ENCODE results near the gene EMCN.
A peak's percentile ranks its signal among the peaks of the same experiment; 100 is the strongest.

EMCN gene

DNA sequence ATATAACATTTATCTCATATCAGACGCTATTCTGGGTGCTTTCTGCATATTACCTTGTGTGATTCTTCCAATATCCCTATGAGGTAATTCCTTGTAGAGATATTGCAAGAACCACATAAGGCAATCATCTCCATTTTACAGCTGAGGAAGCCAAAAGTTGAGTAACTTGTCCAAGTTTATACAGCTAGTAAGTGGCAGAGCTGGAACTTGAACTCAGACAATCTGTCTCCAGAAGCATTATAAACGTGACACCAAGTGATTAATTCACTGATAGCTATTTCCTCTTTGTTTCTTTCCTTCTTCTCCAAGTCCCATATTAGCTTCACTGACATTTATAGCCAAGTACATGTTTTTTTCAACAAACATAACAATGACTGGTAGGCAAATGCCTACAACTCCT is 7.3 kb downstream of the EMCN start:
- no peak overlapping the region for H3K4me3 ChIP-seq (ENCODE audit: low read length)
- TF ChIP-seq, protein P1, sequence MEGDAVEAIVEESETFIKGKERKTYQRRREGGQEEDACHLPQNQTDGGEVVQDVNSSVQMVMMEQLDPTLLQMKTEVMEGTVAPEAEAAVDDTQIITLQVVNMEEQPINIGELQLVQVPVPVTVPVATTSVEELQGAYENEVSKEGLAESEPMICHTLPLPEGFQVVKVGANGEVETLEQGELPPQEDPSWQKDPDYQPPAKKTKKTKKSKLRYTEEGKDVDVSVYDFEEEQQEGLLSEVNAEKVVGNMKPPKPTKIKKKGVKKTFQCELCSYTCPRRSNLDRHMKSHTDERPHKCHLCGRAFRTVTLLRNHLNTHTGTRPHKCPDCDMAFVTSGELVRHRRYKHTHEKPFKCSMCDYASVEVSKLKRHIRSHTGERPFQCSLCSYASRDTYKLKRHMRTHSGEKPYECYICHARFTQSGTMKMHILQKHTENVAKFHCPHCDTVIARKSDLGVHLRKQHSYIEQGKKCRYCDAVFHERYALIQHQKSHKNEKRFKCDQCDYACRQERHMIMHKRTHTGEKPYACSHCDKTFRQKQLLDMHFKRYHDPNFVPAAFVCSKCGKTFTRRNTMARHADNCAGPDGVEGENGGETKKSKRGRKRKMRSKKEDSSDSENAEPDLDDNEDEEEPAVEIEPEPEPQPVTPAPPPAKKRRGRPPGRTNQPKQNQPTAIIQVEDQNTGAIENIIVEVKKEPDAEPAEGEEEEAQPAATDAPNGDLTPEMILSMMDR (conservative IDR thresholded peaks at IDR 0.05; ENCODE audit: low read depth, low read length), result no peak
- no peak for DNase-seq (ENCODE audit: low read depth)

DNA sequence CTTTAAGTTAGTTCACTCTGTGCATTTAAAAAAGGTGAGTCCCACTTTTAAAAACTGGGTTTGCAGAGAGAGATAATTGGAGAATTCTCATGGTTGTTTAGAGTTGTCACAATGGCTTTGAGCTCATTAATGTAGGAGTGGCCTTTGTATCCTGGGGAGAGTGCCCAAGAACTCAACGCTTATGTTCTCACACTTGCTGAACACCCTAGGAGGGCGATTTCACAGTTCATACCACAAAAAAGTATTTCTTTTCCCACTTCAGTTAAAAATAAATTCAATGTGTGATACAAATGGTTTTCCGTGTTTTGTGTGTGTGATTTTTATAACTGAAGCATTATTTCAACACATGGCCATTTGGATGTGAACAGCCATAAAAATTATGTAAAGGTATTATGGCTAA is 8.4 kb downstream of the EMCN start:
- no peak overlapping the region for H3K4me3 ChIP-seq (ENCODE audit: low read length)
- TF ChIP-seq, protein P1 (conservative IDR thresholded peaks at IDR 0.05; ENCODE audit: low read depth, low read length), result no peak
- DNase-seq (ENCODE audit: low read depth), result no peak

DNA sequence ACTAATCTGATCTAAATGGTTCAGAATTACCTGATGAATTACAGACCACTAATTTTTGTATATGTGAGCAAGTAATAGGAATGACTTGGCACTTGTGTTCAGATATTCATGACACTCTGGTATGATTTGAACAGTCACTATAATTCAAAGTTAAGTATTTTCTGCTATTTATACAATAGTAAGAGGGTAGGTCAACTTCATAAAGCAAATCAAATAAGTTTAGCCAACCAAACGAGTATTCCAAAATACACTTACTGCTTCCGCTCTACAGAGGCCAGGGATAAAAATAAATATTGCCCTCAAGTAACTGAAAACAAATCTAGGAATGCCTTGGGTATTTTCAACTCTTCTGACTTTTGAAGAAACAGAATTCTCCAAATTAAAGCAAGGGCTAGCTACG is 9.1 kb downstream of the EMCN start:
- TF ChIP-seq, protein P1 (conservative IDR thresholded peaks at IDR 0.05; ENCODE audit: low read depth, low read length), result no peak
- H3K4me3 ChIP-seq (ENCODE audit: low read length), result no peak overlapping the region
- no peak for DNase-seq (ENCODE audit: low read depth)

DNA sequence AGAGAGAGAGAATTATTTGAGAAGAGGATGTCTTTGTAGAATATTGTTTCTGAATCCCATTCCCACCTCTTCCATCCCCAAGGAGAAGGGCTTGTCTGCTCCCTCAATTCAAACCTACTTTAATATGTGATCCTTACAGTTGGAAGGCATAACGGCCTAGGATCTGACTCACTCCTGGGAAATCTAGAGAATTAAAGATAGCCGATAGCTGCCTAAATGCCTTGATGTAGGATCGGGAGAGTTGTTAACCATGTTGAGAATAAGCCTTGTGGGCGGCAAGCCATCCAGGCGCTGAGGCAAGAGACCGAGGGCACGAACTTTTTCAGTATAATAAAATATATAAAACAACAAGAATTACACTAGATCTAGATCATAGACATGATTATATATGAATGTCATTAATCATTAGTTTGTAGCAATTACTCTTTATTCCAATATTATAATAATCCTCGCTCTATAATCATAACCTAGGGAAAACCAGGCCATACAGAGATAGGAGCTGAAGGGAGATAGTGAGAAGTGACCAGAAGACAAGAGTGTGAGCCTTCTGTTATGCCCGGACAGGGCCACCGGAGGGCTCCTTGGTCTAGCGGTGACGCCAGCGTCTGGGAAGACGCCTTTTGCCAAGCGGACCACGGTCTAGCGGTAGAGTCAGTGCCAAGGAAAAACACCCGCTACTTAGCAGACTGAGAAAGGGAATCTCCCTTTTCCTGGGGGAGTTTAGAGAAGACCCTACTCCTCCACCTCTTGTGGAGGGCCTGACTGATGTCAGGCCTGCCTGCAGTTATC is 13.5 kb downstream of the EMCN start:
- DNase-seq (ENCODE audit: low read depth), result peak; percentile 43
- TF ChIP-seq, protein P1 (conservative IDR thresholded peaks at IDR 0.05; ENCODE audit: low read depth, low read length), result no peak
- no peak overlapping the region for H3K4me3 ChIP-seq (ENCODE audit: low read length)

DNA sequence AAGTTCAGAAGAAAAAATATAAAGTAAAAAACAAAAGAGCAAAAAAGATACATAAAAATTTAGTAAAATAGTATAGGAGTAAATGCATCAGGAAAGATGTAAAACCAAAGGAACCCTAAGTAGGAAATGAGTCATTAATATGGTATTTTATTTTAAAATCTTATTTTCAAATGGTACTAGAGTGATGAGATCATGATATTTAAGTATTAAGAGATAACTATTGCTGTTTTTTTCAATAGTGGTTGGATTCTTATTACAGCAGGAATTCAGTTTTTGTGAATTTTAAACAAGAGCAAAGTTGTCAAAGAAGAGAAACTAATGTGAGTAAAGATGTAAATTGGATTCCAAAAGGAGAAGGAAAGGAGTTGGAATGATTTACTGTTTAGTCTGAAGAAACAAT is 20.0 kb downstream of the EMCN start:
- TF ChIP-seq, protein P1 (conservative IDR thresholded peaks at IDR 0.05; ENCODE audit: low read depth, low read length), result no peak
- H3K4me3 ChIP-seq (ENCODE audit: low read length), result no peak overlapping the region
- no peak for DNase-seq (ENCODE audit: low read depth)

DNA sequence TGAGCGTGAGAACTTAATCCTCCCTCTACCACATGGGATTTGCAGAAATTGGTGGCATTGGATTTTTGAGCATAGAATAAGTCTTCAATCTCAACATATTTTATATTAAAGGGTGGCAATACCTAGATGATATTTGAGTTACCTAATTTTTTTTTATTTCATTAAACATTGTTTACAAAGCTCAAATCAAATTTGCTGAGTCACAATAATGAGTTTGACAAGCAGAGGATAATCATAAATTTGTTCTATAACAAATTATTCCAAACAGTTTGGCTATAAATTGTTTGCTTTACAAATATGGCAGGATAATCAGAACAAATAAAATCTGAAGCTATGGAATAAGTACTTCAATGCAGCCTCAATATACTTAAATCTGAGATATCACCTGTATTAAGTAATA is 22.7 kb downstream of the EMCN start:
- TF ChIP-seq, protein P1 (conservative IDR thresholded peaks at IDR 0.05; ENCODE audit: low read depth, low read length), result no peak
- no peak overlapping the region for H3K4me3 ChIP-seq (ENCODE audit: low read length)
- no peak for DNase-seq (ENCODE audit: low read depth)

DNA sequence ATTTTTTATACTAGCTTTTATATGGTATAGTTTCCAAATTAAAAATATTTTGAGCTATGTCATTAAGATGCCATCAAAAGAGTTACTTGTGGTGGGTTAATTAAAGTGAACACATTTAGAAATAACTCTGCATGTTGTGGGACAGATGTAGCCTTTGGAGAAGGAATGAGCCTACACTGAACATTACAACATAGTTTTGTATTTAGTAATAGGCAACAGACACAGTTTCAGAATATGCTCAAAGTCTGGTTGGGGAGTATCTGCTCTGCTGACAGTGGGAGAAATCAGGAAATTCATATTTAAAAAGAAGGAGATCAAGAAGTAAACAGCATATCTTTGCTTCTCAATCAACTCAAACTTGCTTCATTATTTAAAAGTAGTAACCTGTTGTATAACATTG is 23.7 kb downstream of the EMCN start:
- TF ChIP-seq, protein P1 (conservative IDR thresholded peaks at IDR 0.05; ENCODE audit: low read depth, low read length), result no peak
- DNase-seq (ENCODE audit: low read depth), result no peak
- H3K4me3 ChIP-seq (ENCODE audit: low read length), result no peak overlapping the region

All from retinal pigment epithelial cell (primary cell).